SK-N-SH treated with all-trans-retinoic acid at 6 μM for 48 hours (cell line): ENCODE results near the gene ZNF644.
"Not testable (repeated sequence)": the region's sequence is repeated elsewhere in the genome, so short reads cannot be mapped to it uniquely, and the experiment has no call there.

ENCODE experiments used
- ATAC-seq: fragments of 200-7000 bp; cut with Tn5 transposase; 3 replicates; pipeline ENCODE4 v1.9.1; 2020; ENCODE audit warnings: mild to moderate bottlenecking, moderate library complexity
- ARNTL ChIP-seq: fragments of 450-650 bp; formaldehyde crosslinking; IDR thresholded peaks from 2 replicates; pipeline ENCODE4 v1.5.0; 2020; ENCODE audit warnings: low read depth, mild to moderate bottlenecking, moderate library complexity, borderline replicate concordance
- BACH2 ChIP-seq: fragments of 250-450 bp; sonication (Bioruptor Pico); IDR thresholded peaks from 2 replicates; pipeline ENCODE4 v1.9.0; 2021; ENCODE audit warnings: mild to moderate bottlenecking, borderline replicate concordance
- CREB5 ChIP-seq: fragments of 250-450 bp; sonication (Bioruptor Pico); IDR thresholded peaks from 2 replicates; pipeline ENCODE4 v1.5.1; 2020; ENCODE audit warnings: low read depth, mild to moderate bottlenecking, moderate library complexity
- CSDC2 ChIP-seq: fragments of 250-450 bp; sonication (Bioruptor Pico); IDR thresholded peaks from 2 replicates; pipeline ENCODE4 v1.5.0; 2020; ENCODE audit warnings: mild to moderate bottlenecking, moderate library complexity
- ESRRG ChIP-seq: fragments of 250-450 bp; sonication (Bioruptor Pico); IDR thresholded peaks from 2 replicates; pipeline ENCODE4 v1.6.1; 2021; ENCODE audit warnings: mild to moderate bottlenecking
- GLIS3 ChIP-seq: fragments of 250-450 bp; sonication (Bioruptor Pico); IDR thresholded peaks from 2 replicates; pipeline ENCODE4 v1.5.0; 2020; ENCODE audit warnings: mild to moderate bottlenecking, moderate library complexity
- ISL1 ChIP-seq: fragments of 250-450 bp; sonication (Bioruptor Pico); IDR thresholded peaks from 2 replicates; pipeline ENCODE4 v2.1.2; 2022; ENCODE audit warnings: mild to moderate bottlenecking, moderate library complexity
- OSR1 ChIP-seq: fragments of 250-450 bp; sonication (Bioruptor Pico); IDR thresholded peaks from 2 replicates; pipeline ENCODE4 v1.8.0; 2022; ENCODE audit warnings: moderate library complexity, mild to moderate bottlenecking, inconsistent platforms
- PPARA ChIP-seq: fragments of 250-450 bp; sonication (Bioruptor Pico); IDR thresholded peaks from 2 replicates; pipeline ENCODE4 v1.5.0; 2020; ENCODE audit warnings: mild to moderate bottlenecking, borderline replicate concordance
- RARB ChIP-seq: fragments of 250-450 bp; sonication (Bioruptor Pico); IDR thresholded peaks from 2 replicates; pipeline ENCODE4 v1.8.0; 2021; ENCODE audit warnings: mild to moderate bottlenecking, moderate library complexity
- SNAI2 ChIP-seq: fragments of 250-450 bp; sonication (Bioruptor Pico); IDR thresholded peaks from 2 replicates; pipeline ENCODE4 v1.5.0; 2020; ENCODE audit warnings: mild to moderate bottlenecking, moderate library complexity
- TCF4 ChIP-seq: fragments of 250-450 bp; sonication (Bioruptor Pico); IDR thresholded peaks from 2 replicates; pipeline ENCODE4 v1.8.0; 2021; ENCODE audit warnings: mild to moderate bottlenecking, moderate library complexity, borderline replicate concordance
- TOX ChIP-seq: fragments of 250-450 bp; sonication (Bioruptor Pico); IDR thresholded peaks from 2 replicates; pipeline ENCODE4 v1.8.0; 2021; ENCODE audit warnings: mild to moderate bottlenecking, moderate library complexity, borderline replicate concordance
- ZC3H10 ChIP-seq: fragments of 250-450 bp; sonication (Bioruptor Pico); IDR thresholded peaks from 2 replicates; pipeline ENCODE4 v1.5.1; 2021; ENCODE audit warnings: mild to moderate bottlenecking, moderate library complexity
- ZFP3 ChIP-seq: fragments of 250-450 bp; sonication (Bioruptor Pico); IDR thresholded peaks from 2 replicates; pipeline ENCODE4 v1.5.0; 2020; ENCODE audit warnings: mild to moderate bottlenecking, moderate library complexity
- ZFP30 ChIP-seq: fragments of 450-650 bp; formaldehyde crosslinking; IDR thresholded peaks from 2 replicates; pipeline ENCODE4 v1.5.0; 2022; ENCODE audit warnings: mild to moderate bottlenecking, moderate library complexity
- ZNF565 ChIP-seq: fragments of 450-650 bp; formaldehyde crosslinking; conservative IDR thresholded peaks from 2 replicates; pipeline ENCODE4 v1.5.0; 2020; ENCODE audit warnings: low read depth, mild to moderate bottlenecking, moderate library complexity
- ZNF70 ChIP-seq: fragments of 450-650 bp; formaldehyde crosslinking; IDR thresholded peaks from 2 replicates; pipeline ENCODE4 v1.5.0; 2020; ENCODE audit warnings: mild to moderate bottlenecking, moderate library complexity
- ZNF8 ChIP-seq: fragments of 450-650 bp; formaldehyde crosslinking; IDR thresholded peaks from 2 replicates; pipeline ENCODE4 v1.5.0; 2020; ENCODE audit warnings: mild to moderate bottlenecking, moderate library complexity
- TF ChIP-seq, protein P1 (sequence below): fragments of 250-450 bp; sonication (Bioruptor Pico); IDR thresholded peaks from 2 replicates; pipeline ENCODE4 v1.8.0; 2020; ENCODE audit warnings: mild to moderate bottlenecking, moderate library complexity, borderline replicate concordance
- TF ChIP-seq, protein P2 (sequence below): fragments of 250-450 bp; sonication (Bioruptor Pico); IDR thresholded peaks from 2 replicates; pipeline ENCODE4 v1.5.1; 2021; ENCODE audit warnings: mild to moderate bottlenecking, moderate library complexity
- TF ChIP-seq, protein P3 (sequence below): fragments of 250-450 bp; sonication (Bioruptor Pico); IDR thresholded peaks from 2 replicates; pipeline ENCODE4 v1.5.0; 2020; ENCODE audit warnings: mild to moderate bottlenecking, moderate library complexity

ZNF644 gene

GRCh38 chr1:90936731-90937130 is 85.1 kb downstream of the ZNF644 start:
- TF ChIP-seq, protein P1, sequence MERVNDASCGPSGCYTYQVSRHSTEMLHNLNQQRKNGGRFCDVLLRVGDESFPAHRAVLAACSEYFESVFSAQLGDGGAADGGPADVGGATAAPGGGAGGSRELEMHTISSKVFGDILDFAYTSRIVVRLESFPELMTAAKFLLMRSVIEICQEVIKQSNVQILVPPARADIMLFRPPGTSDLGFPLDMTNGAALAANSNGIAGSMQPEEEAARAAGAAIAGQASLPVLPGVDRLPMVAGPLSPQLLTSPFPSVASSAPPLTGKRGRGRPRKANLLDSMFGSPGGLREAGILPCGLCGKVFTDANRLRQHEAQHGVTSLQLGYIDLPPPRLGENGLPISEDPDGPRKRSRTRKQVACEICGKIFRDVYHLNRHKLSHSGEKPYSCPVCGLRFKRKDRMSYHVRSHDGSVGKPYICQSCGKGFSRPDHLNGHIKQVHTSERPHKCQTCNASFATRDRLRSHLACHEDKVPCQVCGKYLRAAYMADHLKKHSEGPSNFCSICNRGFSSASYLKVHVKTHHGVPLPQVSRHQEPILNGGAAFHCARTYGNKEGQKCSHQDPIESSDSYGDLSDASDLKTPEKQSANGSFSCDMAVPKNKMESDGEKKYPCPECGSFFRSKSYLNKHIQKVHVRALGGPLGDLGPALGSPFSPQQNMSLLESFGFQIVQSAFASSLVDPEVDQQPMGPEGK: no peak
- TF ChIP-seq BACH2 (CRISPR knock-in tag): no peak
- no peak for TF ChIP-seq CSDC2
- no peak for TF ChIP-seq ARNTL (CRISPR knock-in tag)
- TF ChIP-seq, protein P2, sequence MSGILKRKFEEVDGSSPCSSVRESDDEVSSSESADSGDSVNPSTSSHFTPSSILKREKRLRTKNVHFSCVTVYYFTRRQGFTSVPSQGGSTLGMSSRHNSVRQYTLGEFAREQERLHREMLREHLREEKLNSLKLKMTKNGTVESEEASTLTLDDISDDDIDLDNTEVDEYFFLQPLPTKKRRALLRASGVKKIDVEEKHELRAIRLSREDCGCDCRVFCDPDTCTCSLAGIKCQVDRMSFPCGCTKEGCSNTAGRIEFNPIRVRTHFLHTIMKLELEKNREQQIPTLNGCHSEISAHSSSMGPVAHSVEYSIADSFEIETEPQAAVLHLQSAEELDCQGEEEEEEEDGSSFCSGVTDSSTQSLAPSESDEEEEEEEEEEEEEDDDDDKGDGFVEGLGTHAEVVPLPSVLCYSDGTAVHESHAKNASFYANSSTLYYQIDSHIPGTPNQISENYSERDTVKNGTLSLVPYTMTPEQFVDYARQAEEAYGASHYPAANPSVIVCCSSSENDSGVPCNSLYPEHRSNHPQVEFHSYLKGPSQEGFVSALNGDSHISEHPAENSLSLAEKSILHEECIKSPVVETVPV (CRISPR knock-in tag): no peak
- TF ChIP-seq SNAI2 (CRISPR knock-in tag): no peak
- TF ChIP-seq GLIS3: no peak
- TF ChIP-seq ESRRG (CRISPR knock-in tag): no peak
- TF ChIP-seq, protein P3, sequence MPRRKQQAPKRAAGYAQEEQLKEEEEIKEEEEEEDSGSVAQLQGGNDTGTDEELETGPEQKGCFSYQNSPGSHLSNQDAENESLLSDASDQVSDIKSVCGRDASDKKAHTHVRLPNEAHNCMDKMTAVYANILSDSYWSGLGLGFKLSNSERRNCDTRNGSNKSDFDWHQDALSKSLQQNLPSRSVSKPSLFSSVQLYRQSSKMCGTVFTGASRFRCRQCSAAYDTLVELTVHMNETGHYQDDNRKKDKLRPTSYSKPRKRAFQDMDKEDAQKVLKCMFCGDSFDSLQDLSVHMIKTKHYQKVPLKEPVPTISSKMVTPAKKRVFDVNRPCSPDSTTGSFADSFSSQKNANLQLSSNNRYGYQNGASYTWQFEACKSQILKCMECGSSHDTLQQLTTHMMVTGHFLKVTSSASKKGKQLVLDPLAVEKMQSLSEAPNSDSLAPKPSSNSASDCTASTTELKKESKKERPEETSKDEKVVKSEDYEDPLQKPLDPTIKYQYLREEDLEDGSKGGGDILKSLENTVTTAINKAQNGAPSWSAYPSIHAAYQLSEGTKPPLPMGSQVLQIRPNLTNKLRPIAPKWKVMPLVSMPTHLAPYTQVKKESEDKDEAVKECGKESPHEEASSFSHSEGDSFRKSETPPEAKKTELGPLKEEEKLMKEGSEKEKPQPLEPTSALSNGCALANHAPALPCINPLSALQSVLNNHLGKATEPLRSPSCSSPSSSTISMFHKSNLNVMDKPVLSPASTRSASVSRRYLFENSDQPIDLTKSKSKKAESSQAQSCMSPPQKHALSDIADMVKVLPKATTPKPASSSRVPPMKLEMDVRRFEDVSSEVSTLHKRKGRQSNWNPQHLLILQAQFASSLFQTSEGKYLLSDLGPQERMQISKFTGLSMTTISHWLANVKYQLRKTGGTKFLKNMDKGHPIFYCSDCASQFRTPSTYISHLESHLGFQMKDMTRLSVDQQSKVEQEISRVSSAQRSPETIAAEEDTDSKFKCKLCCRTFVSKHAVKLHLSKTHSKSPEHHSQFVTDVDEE (CRISPR knock-in tag): no peak
- TF ChIP-seq RARB (CRISPR knock-in tag): no peak
- no peak for TF ChIP-seq OSR1 (CRISPR knock-in tag)
- no peak for TF ChIP-seq ZFP3 (CRISPR knock-in tag)
- TF ChIP-seq ZNF70: no peak
- TF ChIP-seq CREB5 (CRISPR knock-in tag): no peak
- TF ChIP-seq ZFP30: no peak
- TF ChIP-seq TOX (CRISPR knock-in tag): no peak
- no peak for TF ChIP-seq TCF4 (CRISPR knock-in tag)
- no peak for TF ChIP-seq ZNF8 (CRISPR knock-in tag)
- no peak for TF ChIP-seq ISL1 (CRISPR knock-in tag)
- no peak for ATAC-seq

DNA sequence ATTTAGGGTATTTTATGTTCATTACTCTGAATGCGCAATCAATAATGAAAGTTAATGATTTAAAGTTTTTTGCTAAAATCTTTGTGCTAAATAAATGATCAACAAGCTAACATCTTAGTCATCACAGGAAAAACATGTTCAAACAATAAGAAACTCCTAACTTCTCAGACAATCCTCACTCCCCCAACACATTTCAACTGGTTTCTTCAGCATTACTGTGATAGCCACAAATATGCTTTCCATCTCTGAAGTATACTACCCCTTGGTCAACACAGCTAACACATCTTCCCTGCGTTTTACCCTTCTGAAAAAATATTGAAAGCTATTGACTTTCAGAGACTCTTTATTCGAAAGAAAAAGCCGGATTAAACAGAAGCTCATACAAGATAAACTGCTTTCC is 85.8 kb downstream of the ZNF644 start:
- ATAC-seq: no peak
- TF ChIP-seq, protein P1: no peak
- TF ChIP-seq, protein P2 (CRISPR knock-in tag): no peak
- no peak for TF ChIP-seq ISL1 (CRISPR knock-in tag)
- TF ChIP-seq ZFP3 (CRISPR knock-in tag): no peak
- no peak for TF ChIP-seq ZC3H10 (CRISPR knock-in tag)
- TF ChIP-seq RARB (CRISPR knock-in tag): no peak
- no peak for TF ChIP-seq ZNF565 (CRISPR knock-in tag)
- TF ChIP-seq ARNTL (CRISPR knock-in tag): no peak
- no peak for TF ChIP-seq TCF4 (CRISPR knock-in tag)
- TF ChIP-seq BACH2 (CRISPR knock-in tag): no peak
- no peak for TF ChIP-seq PPARA (CRISPR knock-in tag)
- no peak for TF ChIP-seq ZNF70
- TF ChIP-seq OSR1 (CRISPR knock-in tag): no peak
- no peak for TF ChIP-seq ZFP30
- no peak for TF ChIP-seq GLIS3
- TF ChIP-seq, protein P3 (CRISPR knock-in tag): no peak
- TF ChIP-seq, all 23 proteins: peak for 0

- not testable (repeated sequence) for ATAC-seq
Measured at GRCh38 chr1:90928231-90928630, 93.6 kb downstream of the ZNF644 start.

DNA sequence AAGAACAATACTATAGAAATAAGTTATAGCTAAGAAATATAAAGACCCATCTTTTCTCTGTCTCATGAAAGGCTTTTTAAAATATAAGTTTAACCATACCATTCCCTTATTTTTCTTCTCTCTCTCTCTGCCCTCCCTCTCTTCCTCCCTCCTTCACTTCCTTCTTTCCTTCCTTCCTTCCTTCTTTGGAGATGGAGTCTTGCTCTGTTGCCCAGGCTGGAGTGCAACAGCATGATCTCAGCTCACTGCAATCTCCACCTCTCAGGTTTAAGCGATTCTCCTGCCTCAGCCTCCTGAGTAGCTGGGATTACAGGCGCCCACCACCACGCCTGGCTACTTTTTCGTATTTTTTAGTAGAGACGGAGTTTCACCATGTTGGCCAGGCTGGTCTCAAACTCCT is 94.2 kb downstream of the ZNF644 start:
- not testable (repeated sequence) for ATAC-seq
